ENCODE results near the gene RGSL1.

- TF ChIP-seq CTCF (IDR thresholded peaks at IDR 0.05; ENCODE audit: insufficient read depth, low read length, poor library complexity, severe bottlenecking): no peak
- no peak for TF ChIP-seq EZH2phosphoT487 (conservative IDR thresholded peaks at IDR 0.05; ENCODE audit: low read length)
These were observed 137.1 kb downstream of the RGSL1 start for GRCh38 chr1:182587093-182587492.
